Common myeloid progenitor, CD34-positive (primary cell): ENCODE measurements around the gene HELZ.

ENCODE experiments used
- CTCF ChIA-PET: fragments of 350-600 bp; sonication (Branson Sonifier 250); formaldehyde crosslinking; loops from one replicate; lab custom pipeline; 2021; ENCODE audit warnings: antibody characterized with exemption; lab: Charles Lee
- POLR2A ChIA-PET: fragments of 350-600 bp; sonication (Branson Sonifier 250); formaldehyde crosslinking; loops from one replicate; lab custom pipeline; 2021; ENCODE audit warnings: antibody characterized with exemption; lab: Charles Lee
- DNase-seq, 3 donors: peaks; one replicate each; pipeline versions ENCODE4 v3.0.0 to v3.0.0-alpha.2; 2013
- H3K27ac ChIP-seq, 2 experiments: 1 replicate in 1 of 2; 2 replicates in 1 of 2; pipeline ENCODE4 v1.7.0; 2013; ENCODE audit warnings: inconsistent platforms in 2 of 2, low read length in 2 of 2, mild to moderate bottlenecking in 2 of 2, low read depth in 1 of 2, moderate library complexity in 1 of 2; ENCODE audit not compliant: severe bottlenecking in 2 of 2, insufficient read depth in 1 of 2, poor library complexity in 1 of 2
- H3K27me3 ChIP-seq, 5 experiments: replicated peaks in 2 of 5; 1 replicate in 3 of 5; 2 replicates in 2 of 5; pipeline versions ENCODE4 v1.6.1 to v1.7.0; 2013; ENCODE audit warnings: low read length in 4 of 5, mild to moderate bottlenecking in 2 of 5, moderate library complexity in 2 of 5, inconsistent platforms in 1 of 5; ENCODE audit not compliant: insufficient read depth in 5 of 5, control insufficient read depth in 4 of 5
- H3K36me3 ChIP-seq, 4 experiments: 1 replicate in 2 of 4; 2 replicates in 2 of 4; pipeline versions ENCODE4 v1.6.1 to v1.7.0; 2013; ENCODE audit warnings: low read length in 3 of 4, control low read depth in 1 of 4, mild to moderate bottlenecking in 1 of 4; ENCODE audit not compliant: control insufficient read depth in 4 of 4, insufficient read depth in 4 of 4
- H3K4me1 ChIP-seq, 4 experiments: 1 replicate in 3 of 4; 2 replicates in 1 of 4; pipeline versions ENCODE4 v1.6.1 to v1.7.1; 2013; ENCODE audit warnings: low read length in 3 of 4, mild to moderate bottlenecking in 3 of 4, control low read depth in 1 of 4, inconsistent platforms in 1 of 4, moderate library complexity in 1 of 4; ENCODE audit not compliant: control insufficient read depth in 4 of 4, insufficient read depth in 4 of 4; ENCODE audit errors: control extremely low read depth in 1 of 4
- H3K4me3 ChIP-seq, 7 experiments: 1 replicate in 4 of 7; 2 replicates in 3 of 7; pipeline versions ENCODE4 v1.5.1 to v1.7.0; 2013; ENCODE audit warnings: mild to moderate bottlenecking in 7 of 7, low read length in 6 of 7, moderate library complexity in 6 of 7, inconsistent platforms in 2 of 7, low read depth in 2 of 7, control low read depth in 1 of 7; ENCODE audit not compliant: insufficient read depth in 4 of 7, control insufficient read depth in 1 of 7; ENCODE audit errors: extremely low read depth in 1 of 7
- H3K9me3 ChIP-seq, 5 experiments: 1 replicate in 4 of 5; 2 replicates in 1 of 5; pipeline versions ENCODE4 v1.6.1 to v1.7.1; 2013; ENCODE audit warnings: low read length in 4 of 5, mild to moderate bottlenecking in 2 of 5, inconsistent platforms in 1 of 5, low read depth in 1 of 5, moderate library complexity in 1 of 5; ENCODE audit not compliant: control insufficient read depth in 4 of 5, insufficient read depth in 2 of 5; ENCODE audit errors: control extremely low read depth in 1 of 5
- WGBS: methylation state at CpG from one replicate; pipeline ENCODE4 v1.1.5; 2013; ENCODE audit not compliant: insufficient coverage; 5-methylcytosine and 5-hydroxymethylcytosine counted together

Gene HELZ

DNA sequence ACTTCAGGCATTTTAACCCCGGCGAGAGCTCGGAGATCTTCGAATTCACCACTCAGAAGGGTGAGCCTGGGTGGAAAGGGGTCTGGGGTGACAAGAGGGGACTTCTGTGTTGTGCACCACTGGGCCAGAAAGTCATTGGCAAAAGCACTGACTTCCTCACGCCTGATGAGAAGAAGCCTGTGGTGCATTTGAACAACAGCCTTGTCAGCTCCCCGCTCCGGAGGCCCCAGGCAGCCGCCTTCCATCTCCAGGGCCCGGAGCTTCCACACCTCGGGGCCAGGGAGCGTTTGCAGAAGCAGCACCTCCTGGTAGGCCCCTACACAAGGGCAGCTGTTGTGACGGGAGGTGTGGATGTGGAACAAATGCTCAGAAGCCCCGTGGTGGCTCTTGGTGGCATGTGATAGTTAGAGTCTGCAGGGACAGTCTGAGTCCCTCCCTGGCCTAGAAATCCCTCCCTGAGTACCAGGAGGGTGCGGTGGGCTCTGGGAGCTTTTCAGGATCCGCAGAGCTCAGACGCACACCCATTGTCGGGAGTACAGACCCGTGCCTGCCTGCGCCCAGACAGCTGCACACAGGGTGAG is 190.9 kb downstream of the HELZ start:
- Histone ChIP-seq H3K9me3 (peaks cover 0 to 10% (median 1%) of the 10 kb centered on the region in 5 experiments), H3K36me3 (no peaks in the 10 kb centered on the region), H3K4me1 (no peaks in the 10 kb centered on the region), H3K27me3 (no peaks in the 10 kb centered on the region), H3K27ac (no peak overlapping the region), H3K4me3 (no peak overlapping the region)
- 88% methylated on average over 13 of the region's 19 CpGs for WGBS
- CTCF ChIA-PET: no interaction called here
- DNase-seq: no peak
- POLR2A ChIA-PET: no interaction called here

- WGBS: 100% methylated on average over 6 of the region's 9 CpGs
- H3K27me3 ChIP-seq: no peaks in the 10 kb centered on the region
- no peaks in the 10 kb centered on the region for H3K36me3 ChIP-seq
- H3K9me3 ChIP-seq: peaks cover 0 to 16% (median 3%) of the 10 kb centered on the region in 5 experiments
- DNase-seq: no peak
- no peaks in the 10 kb centered on the region for H3K4me1 ChIP-seq
- CTCF ChIA-PET: no interaction called here
- no peak overlapping the region for H3K27ac ChIP-seq
- POLR2A ChIA-PET: no interaction called here
- no peak overlapping the region for H3K4me3 ChIP-seq
These were observed 191.5 kb downstream of the HELZ start for GRCh38 chr17:67053438-67054000.

DNA sequence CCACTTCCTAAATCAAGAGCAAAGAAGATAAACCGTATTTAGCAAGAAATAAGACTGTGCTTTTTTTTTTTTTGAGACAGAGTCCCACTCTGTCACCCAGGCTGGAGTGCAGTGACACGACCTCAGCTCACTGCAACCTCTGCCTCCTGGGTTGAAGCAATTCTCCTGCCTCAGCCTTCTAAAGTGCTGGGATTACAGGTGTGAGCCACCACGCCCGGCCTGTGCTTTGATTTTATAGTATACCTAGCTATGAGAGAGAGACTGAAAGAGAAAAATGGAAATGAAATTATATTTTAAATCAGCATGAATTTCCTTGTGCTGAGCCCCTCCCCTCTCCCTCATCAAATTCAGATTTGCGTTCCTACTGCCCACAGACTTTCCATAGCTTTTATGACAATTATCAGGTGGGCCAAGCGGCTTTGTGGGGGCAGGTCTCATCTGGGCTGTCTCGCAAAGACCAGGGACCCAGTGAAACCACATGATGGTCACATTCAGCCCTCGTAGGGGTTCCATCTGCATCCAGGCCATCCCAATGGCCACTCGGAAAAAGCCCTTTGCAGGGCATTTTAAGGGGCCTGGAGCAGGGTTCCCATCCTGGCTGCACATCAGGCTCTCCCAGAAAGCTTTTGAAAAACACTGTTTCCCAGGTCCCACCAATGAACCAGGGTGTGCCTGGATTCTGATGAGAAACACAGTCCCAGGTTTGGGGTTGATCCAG is 192.1 kb downstream of the HELZ start:
- ChIA-PET CTCF (no interaction called here), POLR2A (no interaction called here)
- 94% methylated on average over 3 of the region's 9 CpGs for WGBS

DNA sequence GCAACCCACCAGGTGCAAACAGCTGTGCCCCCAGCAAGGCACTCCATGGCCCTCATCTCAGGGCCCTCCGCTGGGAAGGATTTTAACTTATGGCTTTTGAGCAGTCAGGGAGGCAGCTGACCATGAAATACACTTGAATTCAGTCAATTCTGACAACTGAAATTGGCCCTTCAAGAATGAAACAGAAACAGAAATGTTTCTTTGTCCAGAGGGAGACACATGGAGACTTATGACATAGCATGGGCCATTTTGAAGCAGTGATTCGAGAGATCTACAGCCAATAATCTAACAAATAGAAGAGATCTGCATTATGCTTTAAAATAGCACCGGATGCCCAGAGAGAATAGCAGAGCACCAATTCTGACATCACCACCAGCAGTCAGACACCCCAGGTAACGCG is 193.2 kb downstream of the HELZ start:
- DNase-seq: no peak
- Histone ChIP-seq H3K27me3 (no peaks in the 10 kb centered on the region), H3K4me1 (no peaks in the 10 kb centered on the region), H3K36me3 (no peaks in the 10 kb centered on the region), H3K9me3 (peaks cover 1 to 29% (median 10%) of the 10 kb centered on the region in 5 experiments), H3K4me3 (no peak overlapping the region), H3K27ac (no peak overlapping the region)
- 100% methylated on average over 4 of the region's 5 CpGs for WGBS
- CTCF ChIA-PET: no interaction called here
- POLR2A ChIA-PET: no interaction called here

More for the DNA sequence above, 192.1 kb downstream of the HELZ start:
- no peaks in the 10 kb centered on the region for H3K27me3 ChIP-seq
- no peaks in the 10 kb centered on the region for H3K4me1 ChIP-seq
- DNase-seq: no peak
- no peaks in the 10 kb centered on the region for H3K36me3 ChIP-seq
- no peak overlapping the region for H3K4me3 ChIP-seq
- H3K27ac ChIP-seq: no peak overlapping the region
- H3K9me3 ChIP-seq: peaks cover 0 to 23% (median 4%) of the 10 kb centered on the region in 5 experiments

- no peaks in the 10 kb centered on the region for H3K4me1 ChIP-seq
- H3K27ac ChIP-seq: no peak overlapping the region
- no peak overlapping the region for H3K4me3 ChIP-seq
- CTCF ChIA-PET: no interaction called here
- WGBS: 95% methylated on average over 2 of the region's 4 CpGs
- no peak for DNase-seq
- peaks cover 1 to 29% (median 10%) of the 10 kb centered on the region in 5 experiments for H3K9me3 ChIP-seq
- H3K36me3 ChIP-seq: no peaks in the 10 kb centered on the region
- POLR2A ChIA-PET: no interaction called here
- H3K27me3 ChIP-seq: no peaks in the 10 kb centered on the region
These were observed 193.8 kb downstream of the HELZ start for GRCh38 chr17:67051155-67051538.

DNA sequence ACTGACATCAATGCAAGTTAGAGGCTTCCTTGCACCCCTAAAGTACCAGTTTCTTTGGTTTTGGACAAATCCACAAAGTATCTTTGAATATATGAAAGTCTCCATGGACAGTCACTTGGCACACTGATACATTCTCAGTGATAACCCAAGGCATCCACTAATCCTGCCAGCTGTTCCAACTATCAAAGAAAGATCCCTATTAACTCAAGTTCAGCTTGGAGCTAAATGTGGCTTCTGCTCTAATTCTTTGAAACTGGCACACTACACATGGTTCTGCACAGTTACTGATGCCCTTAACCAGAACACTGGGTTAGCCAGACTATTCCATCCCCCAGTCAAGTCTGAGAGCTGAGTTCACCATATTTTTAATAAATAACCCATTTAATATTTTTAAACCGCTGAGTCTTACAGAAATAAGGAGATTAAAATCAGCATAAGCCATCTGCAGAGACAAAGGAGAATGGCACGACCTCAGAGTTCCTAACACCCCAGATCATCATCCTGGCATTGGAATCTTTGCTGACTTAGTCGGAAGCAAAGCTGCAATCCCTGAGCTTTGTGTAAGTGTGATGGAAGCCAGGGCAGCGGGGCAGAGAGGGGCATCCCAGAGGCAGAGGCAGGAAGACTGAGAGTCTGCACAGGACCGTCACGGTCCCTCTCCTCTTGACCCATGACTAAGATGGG is 194.4 kb downstream of the HELZ start:
- peaks cover 1 to 29% (median 10%) of the 10 kb centered on the region in 5 experiments for H3K9me3 ChIP-seq
- H3K4me3 ChIP-seq: no peak overlapping the region
- CTCF ChIA-PET: no interaction called here
- POLR2A ChIA-PET: no interaction called here
- no peaks in the 10 kb centered on the region for H3K36me3 ChIP-seq
- H3K27ac ChIP-seq: no peak overlapping the region
- H3K4me1 ChIP-seq: no peaks in the 10 kb centered on the region
- H3K27me3 ChIP-seq: no peaks in the 10 kb centered on the region
- DNase-seq: no peak
- 93% methylated on average over 5 of the region's 6 CpGs for WGBS

- H3K4me1 ChIP-seq: no peaks in the 10 kb centered on the region
- CTCF ChIA-PET: no interaction called here
- 100% methylated on average over 1 of the region's 1 CpG for WGBS
These were observed 194.9 kb downstream of the HELZ start for GRCh38 chr17:67050066-67050465.

More at GRCh38 chr17:67050066-67050465, 194.9 kb downstream of the HELZ start:
- H3K4me3 ChIP-seq: no peak overlapping the region
- H3K27me3 ChIP-seq: peaks cover 0 to 1% (median 0%) of the 10 kb centered on the region in 5 experiments
- no peak overlapping the region for H3K27ac ChIP-seq
- POLR2A ChIA-PET: no interaction called here
- H3K9me3 ChIP-seq: peaks cover 1 to 29% (median 10%) of the 10 kb centered on the region in 5 experiments
- no peaks in the 10 kb centered on the region for H3K36me3 ChIP-seq
- DNase-seq: no peak
